ENCODE measurements around the gene TBXAS1.

Gene TBXAS1

DNA sequence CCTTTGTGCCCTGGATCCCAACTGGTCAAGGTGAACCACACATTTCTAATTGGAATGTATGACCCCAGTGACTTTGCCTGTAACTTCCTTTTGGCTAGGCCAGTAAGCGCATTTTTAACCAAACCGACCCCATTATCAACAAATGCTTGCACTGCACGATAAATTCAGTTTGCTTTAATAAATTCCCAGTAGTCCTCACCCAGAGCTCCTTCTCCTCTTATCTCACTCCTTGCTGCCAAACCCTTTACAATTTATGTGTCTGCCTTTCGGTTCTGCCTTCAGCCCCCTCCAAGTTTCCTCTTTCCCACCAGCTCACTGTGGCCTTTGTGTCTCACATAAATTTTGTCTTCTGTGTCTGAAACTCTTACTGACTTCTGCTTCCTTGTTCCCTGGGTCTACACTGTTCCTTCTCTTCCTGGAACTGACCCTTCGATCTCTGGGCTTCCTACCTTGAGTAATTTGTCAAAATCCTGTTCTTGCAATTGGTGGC, 59.0 kb downstream of the TBXAS1 start:
- no peak overlapping the region for H3K27ac ChIP-seq
- TF ChIP-seq, protein P1, sequence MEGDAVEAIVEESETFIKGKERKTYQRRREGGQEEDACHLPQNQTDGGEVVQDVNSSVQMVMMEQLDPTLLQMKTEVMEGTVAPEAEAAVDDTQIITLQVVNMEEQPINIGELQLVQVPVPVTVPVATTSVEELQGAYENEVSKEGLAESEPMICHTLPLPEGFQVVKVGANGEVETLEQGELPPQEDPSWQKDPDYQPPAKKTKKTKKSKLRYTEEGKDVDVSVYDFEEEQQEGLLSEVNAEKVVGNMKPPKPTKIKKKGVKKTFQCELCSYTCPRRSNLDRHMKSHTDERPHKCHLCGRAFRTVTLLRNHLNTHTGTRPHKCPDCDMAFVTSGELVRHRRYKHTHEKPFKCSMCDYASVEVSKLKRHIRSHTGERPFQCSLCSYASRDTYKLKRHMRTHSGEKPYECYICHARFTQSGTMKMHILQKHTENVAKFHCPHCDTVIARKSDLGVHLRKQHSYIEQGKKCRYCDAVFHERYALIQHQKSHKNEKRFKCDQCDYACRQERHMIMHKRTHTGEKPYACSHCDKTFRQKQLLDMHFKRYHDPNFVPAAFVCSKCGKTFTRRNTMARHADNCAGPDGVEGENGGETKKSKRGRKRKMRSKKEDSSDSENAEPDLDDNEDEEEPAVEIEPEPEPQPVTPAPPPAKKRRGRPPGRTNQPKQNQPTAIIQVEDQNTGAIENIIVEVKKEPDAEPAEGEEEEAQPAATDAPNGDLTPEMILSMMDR (conservative IDR thresholded peaks at IDR 0.05): no peak

DNA sequence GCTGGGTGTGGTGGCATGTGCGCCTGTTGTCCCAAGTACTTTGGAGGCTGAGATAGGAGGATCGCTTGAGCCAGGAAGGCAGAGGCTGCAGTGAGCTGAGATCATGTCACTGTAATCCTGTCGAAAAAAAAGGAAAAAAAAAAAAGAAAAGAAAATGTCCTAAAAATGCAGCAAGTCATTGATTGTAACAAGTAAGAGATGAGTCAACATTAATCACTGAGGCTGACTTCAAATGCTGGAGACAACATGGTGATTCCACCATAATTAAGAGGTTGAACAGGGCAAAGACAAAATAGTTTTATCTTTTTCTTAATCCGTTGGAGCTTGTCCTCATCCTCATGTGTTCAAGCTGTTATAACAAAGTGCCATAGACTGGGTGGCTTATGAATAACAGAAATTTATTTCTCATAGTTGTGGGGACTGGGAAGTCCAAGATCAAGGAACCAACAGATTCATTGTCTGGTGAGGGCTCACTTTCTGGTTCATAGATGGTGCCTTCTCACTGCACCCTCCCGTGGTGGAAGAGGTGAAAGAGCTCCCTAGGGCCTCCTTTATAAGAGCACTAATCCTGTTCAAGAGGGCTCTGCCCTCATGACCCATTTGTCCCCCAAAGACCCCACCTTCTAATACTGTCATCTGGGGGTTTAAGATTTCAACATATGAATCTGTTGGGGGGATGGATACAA, 60.3 kb downstream of the TBXAS1 start:
- H3K27ac ChIP-seq: no peak overlapping the region
- TF ChIP-seq, protein P1 (conservative IDR thresholded peaks at IDR 0.05): no peak

DNA sequence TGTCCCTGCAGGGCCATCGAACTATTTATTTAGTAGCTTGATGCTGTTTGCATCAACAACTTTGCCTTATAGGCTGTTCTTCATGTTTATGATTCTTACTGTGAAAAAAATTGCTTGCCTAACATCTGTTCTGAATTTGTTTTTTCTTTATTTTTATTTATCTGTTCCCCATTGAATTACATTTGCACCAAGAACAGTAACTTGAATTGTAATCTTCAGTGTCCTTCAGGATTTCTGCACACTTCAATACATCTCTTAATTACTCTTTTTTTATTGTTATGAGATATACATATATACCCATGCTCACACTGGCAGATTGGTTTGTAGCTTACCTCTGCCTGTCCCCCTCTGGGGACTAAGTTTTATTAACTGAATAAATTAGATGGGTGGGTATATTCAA, 64.4 kb downstream of the TBXAS1 start:
- no peak overlapping the region for H3K27ac ChIP-seq
- TF ChIP-seq, protein P1 (conservative IDR thresholded peaks at IDR 0.05): no peak

DNA sequence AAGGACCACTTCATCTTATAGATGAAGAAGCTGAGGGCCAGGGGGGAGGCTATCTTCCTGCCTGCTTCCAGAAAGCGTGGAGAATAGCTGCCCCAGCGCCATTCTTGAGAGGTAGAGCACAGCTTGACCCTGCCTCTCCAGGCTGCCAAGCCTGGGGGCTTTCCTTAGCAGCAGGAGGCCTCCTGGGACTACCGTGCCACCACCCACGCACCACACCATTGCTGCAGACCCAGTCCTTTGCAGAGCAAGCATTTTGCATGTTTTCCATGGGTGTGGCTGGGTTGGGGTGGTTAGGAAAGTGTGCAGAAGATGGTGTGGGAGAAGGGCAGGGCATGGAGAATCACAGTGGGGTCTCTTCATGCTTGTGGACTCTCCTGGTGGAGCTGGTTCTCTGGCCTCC, 64.9 kb downstream of the TBXAS1 start:
- TF ChIP-seq, protein P1 (conservative IDR thresholded peaks at IDR 0.05): no peak
- H3K27ac ChIP-seq: no peak overlapping the region

DNA sequence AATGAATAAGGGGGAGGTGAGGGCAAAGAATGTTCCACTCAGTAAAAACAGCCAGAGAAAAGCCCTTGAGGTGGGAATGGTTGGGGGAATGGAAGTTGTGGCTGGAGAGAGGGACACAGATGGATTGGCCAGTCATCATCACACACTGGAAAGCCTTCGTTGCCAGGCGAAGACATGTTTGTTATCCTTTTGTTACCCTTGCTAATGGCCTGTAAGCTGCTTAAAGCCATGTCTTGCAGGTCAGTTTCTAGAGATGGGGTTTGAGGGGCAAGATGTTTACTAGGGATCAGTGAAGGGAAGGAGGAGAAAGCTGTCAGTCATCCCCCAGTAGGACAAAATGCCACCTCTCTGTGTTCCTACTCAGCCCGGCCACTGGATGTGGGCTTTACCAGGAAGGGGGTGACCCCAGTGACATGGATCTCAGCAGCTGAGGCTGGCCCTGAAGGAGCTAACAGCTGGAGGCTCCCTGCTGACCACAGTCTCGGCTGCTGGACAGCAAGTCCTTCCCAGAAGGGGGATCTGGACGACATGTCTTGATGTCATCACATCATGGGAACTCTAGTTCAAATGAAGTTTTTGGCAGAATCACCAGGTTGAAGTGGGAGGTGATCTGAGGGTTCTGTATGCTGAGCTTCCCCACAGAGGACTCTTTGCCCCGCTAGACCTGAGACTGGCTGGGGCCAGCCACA, 66.2 kb downstream of the TBXAS1 start:
- no peak overlapping the region for H3K27ac ChIP-seq
- TF ChIP-seq, protein P1 (conservative IDR thresholded peaks at IDR 0.05): no peak

DNA sequence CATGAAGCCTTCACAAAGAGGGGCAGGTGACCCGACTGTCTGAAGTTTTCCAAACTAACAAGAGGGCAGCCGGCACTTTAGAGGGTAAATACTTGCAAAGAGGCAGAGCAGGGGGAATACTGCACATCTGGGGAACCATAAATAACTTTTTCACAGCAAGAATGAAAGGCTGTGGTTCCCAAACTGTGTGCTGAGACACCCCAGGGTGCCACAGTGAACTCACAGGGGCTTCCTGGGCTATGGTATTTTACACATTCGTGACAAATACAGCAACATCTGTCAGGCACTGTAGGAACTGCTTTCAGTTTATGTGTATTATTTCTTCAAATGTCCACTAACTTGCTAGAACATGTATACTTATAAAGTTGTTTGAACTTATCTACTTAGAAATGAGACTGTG, 67.2 kb downstream of the TBXAS1 start:
- TF ChIP-seq, protein P1 (conservative IDR thresholded peaks at IDR 0.05): no peak
- H3K27ac ChIP-seq: no peak overlapping the region

DNA sequence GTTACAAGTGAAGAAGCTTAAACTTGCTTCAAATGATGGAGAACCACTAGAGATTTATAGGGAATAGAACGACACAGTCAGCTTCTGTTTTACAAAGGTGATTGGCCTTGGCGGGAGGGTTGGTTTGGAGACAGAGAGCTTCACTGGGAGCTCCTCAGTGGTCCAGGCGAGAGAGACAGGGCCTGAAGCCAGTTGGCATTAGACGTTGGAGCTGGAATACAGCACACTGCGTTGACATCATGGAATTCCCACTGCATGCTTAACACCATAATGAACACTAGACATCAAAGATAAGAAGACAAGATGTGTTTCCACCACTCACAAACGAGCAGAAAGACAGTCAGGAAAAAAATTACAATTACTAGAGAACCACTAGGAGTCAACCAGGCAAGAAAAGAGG, 67.8 kb downstream of the TBXAS1 start:
- no peak overlapping the region for H3K27ac ChIP-seq
- TF ChIP-seq, protein P1 (conservative IDR thresholded peaks at IDR 0.05): no peak
